Upper lobe of right lung (tissue), 1 donor: Measurements from ENCODE around the gene HDAC11. TPM values are rescaled to one million over a fixed set of nuclear protein-coding genes. Genes with fewer than 3 reads are reported as not detected.

ENCODE experiments used
- ATAC-seq: fragments of 200-7000 bp; cut with Tn5 transposase; one replicate; pipeline ENCODE4 v1.9.1; 2020; ENCODE audit warnings: mild to moderate bottlenecking, moderate library complexity
- DNase-seq: peaks from one replicate; pipeline ENCODE4 v3.0.0-alpha.2; 2020
- H3K27ac ChIP-seq: fragments of 200-600 bp; one replicate; pipeline ENCODE4 v1.8.0; 2022
- H3K27me3 ChIP-seq: fragments of 200-600 bp; one replicate; pipeline ENCODE4 v1.8.0; 2022; ENCODE audit warnings: mild to moderate bottlenecking
- H3K36me3 ChIP-seq: fragments of 200-600 bp; one replicate; pipeline ENCODE4 v1.8.0; 2022
- H3K4me1 ChIP-seq: fragments of 200-600 bp; one replicate; pipeline ENCODE4 v1.8.0; 2022
- H3K4me3 ChIP-seq: fragments of 200-600 bp; one replicate; pipeline ENCODE4 v1.8.0; 2022; ENCODE audit warnings: mild to moderate bottlenecking
- H3K9me3 ChIP-seq: fragments of 200-600 bp; one replicate; pipeline ENCODE4 v1.8.0; 2022
- intact Hi-C: fragments of 100-400 bp; cut with DNase I; formaldehyde crosslinking; loops from one replicate; pipeline ENCODE4 v1.11.0; 2022
- total RNA-seq: library from RNA; stranded (reverse); fragmentation: NEBNext Ultra II Directional; extraction: Animal tissue kit (Norgen Biotek cat#: 25700); gene quantifications from one replicate; pipeline ENCODE4 v1.2.1, GENCODE V29; 2021
- TF ChIP-seq, protein P1 (sequence below): fragments of 200-600 bp; IDR thresholded peaks from one replicate; pipeline ENCODE4 v1.8.0; 2022; ENCODE audit warnings: antibody characterized with exemption
- donor health status: DM: no; HTN: yes; CAD: no; lungs with severe emphysema.

Gene HDAC11
- total RNA-seq, 1 donor from 2014 or later: 15.0 TPM

DNA sequence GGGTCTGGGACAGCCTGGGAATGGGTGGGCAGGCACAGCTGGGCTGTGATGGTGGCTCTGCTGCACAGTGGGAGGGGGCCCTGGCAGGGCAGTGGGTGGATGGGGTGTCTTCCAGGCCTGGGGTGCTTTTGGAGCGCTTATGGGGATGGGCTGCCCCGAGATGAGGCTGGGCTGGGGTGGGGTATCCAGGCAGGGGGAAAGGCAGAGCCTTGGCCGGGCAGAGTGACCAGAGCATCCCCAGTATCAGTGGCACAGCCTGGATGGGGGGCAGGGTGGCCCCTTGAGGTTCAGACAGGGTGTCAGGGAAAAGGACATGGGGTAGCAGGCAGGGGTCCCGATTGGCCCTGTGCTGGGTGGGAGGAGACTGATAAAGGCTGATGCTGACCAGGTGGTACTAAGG, 26.6 kb downstream of the HDAC11 start:
- H3K4me3 ChIP-seq: no peak overlapping the region
- DNase-seq (peak; percentile 61), ATAC-seq (no peak)
- H3K36me3 ChIP-seq: no peaks in the 10 kb centered on the region
- H3K9me3 ChIP-seq: no peaks in the 10 kb centered on the region
- H3K27me3 ChIP-seq: no peaks in the 10 kb centered on the region
- H3K4me1 ChIP-seq: no peaks in the 10 kb centered on the region
- TF ChIP-seq, protein P1, sequence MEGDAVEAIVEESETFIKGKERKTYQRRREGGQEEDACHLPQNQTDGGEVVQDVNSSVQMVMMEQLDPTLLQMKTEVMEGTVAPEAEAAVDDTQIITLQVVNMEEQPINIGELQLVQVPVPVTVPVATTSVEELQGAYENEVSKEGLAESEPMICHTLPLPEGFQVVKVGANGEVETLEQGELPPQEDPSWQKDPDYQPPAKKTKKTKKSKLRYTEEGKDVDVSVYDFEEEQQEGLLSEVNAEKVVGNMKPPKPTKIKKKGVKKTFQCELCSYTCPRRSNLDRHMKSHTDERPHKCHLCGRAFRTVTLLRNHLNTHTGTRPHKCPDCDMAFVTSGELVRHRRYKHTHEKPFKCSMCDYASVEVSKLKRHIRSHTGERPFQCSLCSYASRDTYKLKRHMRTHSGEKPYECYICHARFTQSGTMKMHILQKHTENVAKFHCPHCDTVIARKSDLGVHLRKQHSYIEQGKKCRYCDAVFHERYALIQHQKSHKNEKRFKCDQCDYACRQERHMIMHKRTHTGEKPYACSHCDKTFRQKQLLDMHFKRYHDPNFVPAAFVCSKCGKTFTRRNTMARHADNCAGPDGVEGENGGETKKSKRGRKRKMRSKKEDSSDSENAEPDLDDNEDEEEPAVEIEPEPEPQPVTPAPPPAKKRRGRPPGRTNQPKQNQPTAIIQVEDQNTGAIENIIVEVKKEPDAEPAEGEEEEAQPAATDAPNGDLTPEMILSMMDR: no peak
- H3K27ac ChIP-seq: no peak overlapping the region
- intact Hi-C loops: no loop called here

DNA sequence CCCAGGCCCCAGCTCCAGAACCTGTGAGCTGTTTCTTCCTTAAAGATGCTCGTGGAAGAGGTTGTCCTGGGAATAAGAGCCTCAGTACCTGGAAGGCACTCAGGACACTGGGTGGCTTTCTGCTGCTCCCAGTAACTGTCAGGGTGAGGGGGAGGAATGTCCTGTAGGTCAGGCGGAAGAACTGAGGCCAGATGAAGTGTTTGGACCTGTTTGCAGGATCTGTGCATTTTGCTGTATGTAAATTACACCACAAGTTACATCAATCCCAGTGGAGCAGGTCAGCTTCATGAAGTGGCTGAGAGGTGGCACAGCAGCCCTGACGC, 27.1 kb downstream of the HDAC11 start:
- Histone ChIP-seq H3K36me3 (no peaks in the 10 kb centered on the region), H3K9me3 (no peaks in the 10 kb centered on the region), H3K27ac (no peak overlapping the region), H3K4me3 (no peak overlapping the region), H3K4me1 (no peaks in the 10 kb centered on the region), H3K27me3 (no peaks in the 10 kb centered on the region)
- DNase-seq (no peak), ATAC-seq (no peak)
- TF ChIP-seq, protein P1: no peak
- intact Hi-C loops: no loop called here

DNA sequence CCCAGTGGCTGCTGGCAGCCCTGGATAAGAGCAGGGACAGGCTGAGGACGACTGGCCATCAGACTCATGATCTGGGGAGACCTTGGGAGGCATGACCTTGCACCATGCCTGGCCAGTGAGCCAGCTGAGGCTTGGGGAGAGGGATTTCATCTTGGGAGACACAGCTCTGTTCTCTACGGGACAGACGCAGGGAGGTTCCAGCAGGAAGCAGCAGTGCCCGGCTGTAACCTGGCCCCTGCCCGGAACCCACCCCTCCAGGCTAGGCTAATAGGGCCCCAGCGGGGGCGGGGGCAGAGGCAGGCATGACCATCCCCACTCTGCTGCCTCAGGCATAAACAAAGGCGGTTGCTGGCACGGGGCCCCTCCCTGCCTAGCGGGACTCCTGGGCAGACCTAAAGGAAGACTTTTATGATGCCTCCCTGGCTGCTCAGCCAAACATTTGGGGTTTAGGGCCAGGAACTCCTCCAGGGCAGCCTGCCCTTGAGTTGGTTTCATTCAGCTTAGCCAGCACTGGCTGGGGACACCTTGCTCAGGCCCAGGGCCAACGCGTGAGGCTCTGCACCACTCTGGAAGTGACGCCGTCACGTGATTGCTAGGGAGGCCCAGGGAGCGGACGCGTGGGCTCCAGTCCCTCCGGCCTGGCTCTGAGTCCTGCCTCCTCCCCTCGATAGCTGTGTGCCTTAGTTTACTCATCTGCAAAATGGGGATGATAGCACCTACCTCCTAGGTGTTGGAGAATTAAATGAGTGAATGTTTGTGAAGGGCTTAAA, 27.6 kb downstream of the HDAC11 start:
- TF ChIP-seq, protein P1: no peak
- Histone ChIP-seq H3K4me3 (no peak overlapping the region), H3K9me3 (no peaks in the 10 kb centered on the region), H3K4me1 (no peaks in the 10 kb centered on the region), H3K27me3 (no peaks in the 10 kb centered on the region), H3K36me3 (no peaks in the 10 kb centered on the region), H3K27ac (no peak overlapping the region)
- DNase-seq: peak; percentile 61
- intact Hi-C loops: no loop called here
- no peak for ATAC-seq

DNA sequence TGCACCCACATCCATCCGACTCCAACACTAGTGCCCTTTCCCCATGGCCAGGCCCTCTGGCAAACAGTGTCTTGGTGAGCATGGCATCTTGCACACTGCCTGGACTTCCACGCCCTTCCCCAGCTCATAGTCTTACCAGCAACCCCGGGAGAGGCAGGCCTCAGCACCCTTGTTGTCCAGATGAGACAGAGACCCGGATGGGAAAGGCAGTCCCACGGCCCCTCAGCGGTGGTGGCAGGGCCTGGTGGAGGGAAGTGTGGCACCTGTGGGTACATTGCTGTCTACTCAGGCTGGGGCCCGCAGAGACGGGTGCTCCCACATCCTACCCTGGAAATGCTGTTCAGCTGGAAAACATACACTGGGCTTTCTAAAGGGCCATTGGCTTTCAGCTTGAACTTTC, 28.4 kb downstream of the HDAC11 start:
- H3K27ac ChIP-seq: no peak overlapping the region

DNA sequence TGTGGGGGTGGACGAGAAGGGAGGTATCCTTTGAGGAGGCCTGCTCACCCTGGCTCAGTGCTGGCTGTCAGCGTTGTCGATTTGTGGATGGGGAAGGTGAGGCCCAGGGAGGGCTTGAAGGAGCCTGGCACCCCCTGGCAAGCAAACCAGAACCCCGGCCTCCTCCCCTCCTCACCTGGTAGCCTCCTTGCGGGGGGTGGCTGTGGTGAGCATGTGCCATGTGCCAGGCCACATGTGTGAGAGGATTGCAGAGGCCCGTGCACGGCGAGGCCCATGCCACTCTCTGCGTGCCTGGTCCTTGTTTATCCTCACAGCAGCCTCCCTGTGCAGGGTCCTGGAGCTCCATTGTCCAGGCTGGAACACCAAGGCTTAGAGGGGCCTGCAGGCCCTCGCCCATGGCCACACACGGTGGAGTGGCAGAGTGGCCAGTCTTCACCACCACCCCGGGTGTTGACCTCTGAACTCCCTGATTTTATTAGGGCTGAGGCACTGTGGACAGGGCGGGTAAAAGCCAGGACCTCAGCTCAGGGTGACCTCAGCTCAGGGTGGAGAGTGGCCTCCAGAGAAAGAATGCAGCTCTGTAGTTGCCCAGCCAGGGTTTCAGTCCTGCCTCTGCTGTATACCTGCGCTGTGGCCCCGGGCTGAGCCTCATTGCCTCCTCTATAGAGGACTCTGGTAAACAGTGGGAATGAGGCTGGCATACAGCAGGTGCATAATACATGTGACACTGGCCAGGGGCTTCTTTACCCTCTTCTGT, 29.1 kb downstream of the HDAC11 start:
- TF ChIP-seq, protein P1: no peak
- peak; percentile 55 for DNase-seq
- ATAC-seq: no peak

More for the DNA sequence above, 28.4 kb downstream of the HDAC11 start:
- Histone ChIP-seq H3K4me1 (no peaks in the 10 kb centered on the region), H3K27me3 (no peaks in the 10 kb centered on the region), H3K9me3 (no peaks in the 10 kb centered on the region), H3K4me3 (no peak overlapping the region), H3K36me3 (no peaks in the 10 kb centered on the region)
- ATAC-seq (no peak), DNase-seq (peak; percentile 50)
- intact Hi-C loops: no loop called here
- TF ChIP-seq, protein P1: no peak

More for the DNA sequence above, 29.1 kb downstream of the HDAC11 start:
- intact Hi-C loops: no loop called here
- Histone ChIP-seq H3K27me3 (no peaks in the 10 kb centered on the region), H3K27ac (no peak overlapping the region), H3K4me3 (no peak overlapping the region), H3K9me3 (no peaks in the 10 kb centered on the region), H3K4me1 (no peaks in the 10 kb centered on the region), H3K36me3 (no peaks in the 10 kb centered on the region)
